Tibial artery (tissue), 4 donors: ENCODE data around the gene DEUP1.
"Not testable (repeated sequence)": the region's sequence is repeated elsewhere in the genome, so short reads cannot be mapped to it uniquely, and the experiment has no call there.

Experiments used
- DNase-seq, 2 donors: peaks; one replicate each; pipeline ENCODE4 v3.0.0-alpha.2; 2019
- H3K27ac ChIP-seq, 2 donors: fragments of 200-600 bp; sonication (generic) in 1 of 2; 1 replicate in 1 of 2; 2 replicates in 1 of 2; pipeline ENCODE4 v1.5.1; 2018 to 2019; ENCODE audit warnings: mild to moderate bottlenecking in 1 of 2
- H3K27me3 ChIP-seq, 2 donors: fragments of 200-600 bp; sonication (generic) in 1 of 2; one replicate each; pipeline versions ENCODE4 v1.5.1 to v1.6.0; 2016 to 2019
- H3K36me3 ChIP-seq, 3 donors: fragments of 200-600 bp; sonication (generic) in 2 of 3; one replicate each; pipeline ENCODE4 v1.5.1; 2016 to 2019; ENCODE audit warnings: mild to moderate bottlenecking in 2 of 3
- H3K4me1 ChIP-seq, 4 donors: fragments of 200-600 bp; sonication (generic) in 2 of 4; 1 replicate in 3 of 4; 2 replicates in 1 of 4; pipeline ENCODE4 v1.5.1; 2016 to 2019
- H3K4me3 ChIP-seq, 2 donors: fragments of 200-600 bp; sonication (generic) in 1 of 2; 1 replicate in 1 of 2; 2 replicates in 1 of 2; pipeline ENCODE4 v1.5.1; 2018 to 2019; ENCODE audit warnings: mild to moderate bottlenecking in 2 of 2
- H3K9me3 ChIP-seq, 3 donors: fragments of 200-600 bp; sonication (generic) in 1 of 3; one replicate each; pipeline ENCODE4 v1.5.1; 2016 to 2019
- CTCF ChIP-seq, 2 experiments: fragments of 200-600 bp in 1 of 2; fragments of 450-650 bp in 1 of 2; IDR thresholded peaks; one replicate each; pipeline ENCODE4 v1.5.1; 2017 to 2019; ENCODE audit warnings: antibody characterized with exemption in 2 of 2, mild to moderate bottlenecking in 1 of 2, moderate library complexity in 1 of 2
- intact Hi-C: fragments of 100-400 bp; cut with DNase I; formaldehyde crosslinking; loops from one replicate; pipeline ENCODE4 v1.15.0; 2023; ENCODE audit warnings: low total_unique reads

The DEUP1 gene

DNA sequence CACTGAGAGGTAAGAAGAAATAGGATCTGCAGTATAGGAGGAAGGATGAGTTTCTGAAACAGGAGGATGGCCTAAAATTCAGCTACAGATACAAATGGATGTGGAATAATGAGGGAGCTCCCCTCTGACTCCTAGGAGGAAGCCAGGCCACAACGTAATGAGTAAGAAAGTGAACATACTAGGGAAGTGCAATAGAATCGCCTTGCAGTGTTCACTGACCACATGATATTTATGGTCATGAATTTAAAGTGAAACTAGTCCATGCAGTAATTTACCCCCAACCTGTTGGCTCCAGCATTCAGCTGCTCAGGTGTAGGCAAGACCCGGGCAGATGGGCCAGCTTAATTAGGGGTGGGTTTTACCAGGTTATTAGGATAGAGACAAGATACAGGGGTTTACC is 101.7 kb downstream of the DEUP1 start:
- Histone ChIP-seq H3K4me3 (no peak overlapping the region), H3K27me3 (no peaks in the 10 kb centered on the region), H3K27ac (no peak overlapping the region), H3K36me3 (no peaks in the 10 kb centered on the region), H3K9me3 (no peaks in the 10 kb centered on the region), H3K4me1 (no peaks in the 10 kb centered on the region)
- no peak for DNase-seq
- no peak for TF ChIP-seq CTCF (IDR thresholded peaks at IDR 0.05)
- intact Hi-C loops: no loop called here

GRCh38 chr11:93443232-93443631 is 112.7 kb downstream of the DEUP1 start:
- not testable (repeated sequence) for H3K27me3 ChIP-seq

DNA sequence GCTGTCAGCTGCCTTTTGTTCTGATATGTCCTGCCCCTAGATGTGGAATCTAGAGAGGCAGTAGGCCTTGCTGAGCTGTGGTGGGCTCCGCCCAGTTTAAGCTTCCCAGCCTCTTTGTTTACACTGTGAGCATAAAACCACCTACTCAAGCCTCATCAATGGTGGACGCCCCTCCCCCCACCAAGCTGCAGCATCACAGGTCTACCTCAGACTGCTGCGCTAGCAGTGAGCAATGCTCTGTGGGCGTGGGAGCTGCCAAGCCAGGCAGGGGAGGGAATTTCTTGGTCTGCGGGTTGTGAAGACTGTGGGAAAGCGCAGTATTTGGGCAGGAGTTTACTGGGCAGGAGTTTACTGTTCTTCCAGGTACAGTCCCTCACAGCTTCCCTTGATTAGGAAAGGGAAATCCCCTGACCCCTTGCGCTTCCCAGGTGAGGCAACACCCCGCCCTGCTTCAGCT is 114.1 kb downstream of the DEUP1 start:
- Histone ChIP-seq H3K27ac (no peak overlapping the region), H3K9me3 (no peaks in the 10 kb centered on the region), H3K4me3 (no peak overlapping the region), H3K27me3 (no peaks in the 10 kb centered on the region), H3K4me1 (no peaks in the 10 kb centered on the region), H3K36me3 (no peaks in the 10 kb centered on the region)
- no peak for DNase-seq
- intact Hi-C loops: no loop called here
- TF ChIP-seq CTCF (IDR thresholded peaks at IDR 0.05): no peak

More at GRCh38 chr11:93443232-93443631, 112.7 kb downstream of the DEUP1 start:
- H3K36me3 ChIP-seq, DNase-seq, H3K9me3 ChIP-seq, H3K4me3 ChIP-seq, H3K4me1 ChIP-seq, intact Hi-C loops, H3K27ac ChIP-seq: not testable (repeated sequence)

GRCh38 chr11:93458286-93458685 is 127.7 kb downstream of the DEUP1 start:
- no peak for DNase-seq

DNA sequence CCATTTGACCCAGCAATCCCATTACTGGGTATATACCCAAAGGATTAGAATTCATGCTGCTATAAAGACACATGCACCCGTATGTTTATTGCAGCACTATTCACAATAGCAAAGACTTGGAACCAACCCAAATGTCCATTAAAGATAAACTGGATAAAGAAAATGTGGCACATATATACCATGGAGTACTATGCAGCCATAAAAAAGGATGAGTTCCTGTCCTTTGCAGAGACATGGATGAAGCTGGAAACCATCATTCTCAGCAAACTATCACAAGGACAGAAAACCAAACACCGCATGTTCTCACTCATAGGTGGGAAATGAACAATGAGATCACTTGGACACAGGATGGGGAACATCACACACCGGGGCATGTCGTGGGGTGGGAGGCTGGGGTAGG is 133.1 kb downstream of the DEUP1 start:
- DNase-seq, intact Hi-C loops, H3K9me3 ChIP-seq, H3K4me1 ChIP-seq, H3K36me3 ChIP-seq, H3K27me3 ChIP-seq, H3K4me3 ChIP-seq, H3K27ac ChIP-seq: not testable (repeated sequence)

More at GRCh38 chr11:93458286-93458685, 127.7 kb downstream of the DEUP1 start:
- H3K9me3 ChIP-seq: no peaks in the 10 kb centered on the region
- no peaks in the 10 kb centered on the region for H3K27me3 ChIP-seq
- H3K4me3 ChIP-seq: no peak overlapping the region
- H3K36me3 ChIP-seq: no peaks in the 10 kb centered on the region
- no peak for TF ChIP-seq CTCF (IDR thresholded peaks at IDR 0.05)
- intact Hi-C loops: no loop called here
- no peak overlapping the region for H3K27ac ChIP-seq
- no peaks in the 10 kb centered on the region for H3K4me1 ChIP-seq

GRCh38 chr11:93464927-93465540 is 134.5 kb downstream of the DEUP1 start:
- Histone ChIP-seq H3K9me3 (no peaks in the 10 kb centered on the region), H3K36me3 (no peaks in the 10 kb centered on the region), H3K4me1 (no peaks in the 10 kb centered on the region), H3K27me3 (no peaks in the 10 kb centered on the region), H3K27ac (no peak overlapping the region), H3K4me3 (no peak overlapping the region)
- no peak for DNase-seq
- no peak for TF ChIP-seq CTCF (IDR thresholded peaks at IDR 0.05)
- intact Hi-C loops: no loop called here

DNA sequence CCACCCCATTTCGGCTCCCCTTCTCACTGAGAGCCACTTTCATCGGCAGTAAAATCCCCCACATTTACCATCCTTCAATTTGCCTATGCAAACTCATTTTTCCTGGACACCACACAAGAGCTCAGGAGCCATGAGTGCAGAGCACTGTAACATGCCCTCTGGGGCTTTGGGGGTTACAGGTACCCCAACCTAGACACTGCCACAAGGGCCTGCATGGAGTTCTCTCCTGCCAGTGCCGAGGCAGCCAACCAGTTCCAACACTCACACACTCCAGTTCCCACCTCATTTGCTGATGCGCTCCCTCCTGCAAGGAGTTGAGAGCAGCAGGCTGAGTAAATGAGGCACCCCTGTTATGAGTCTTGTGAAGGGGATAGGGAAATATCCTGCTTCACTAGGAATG is 136.5 kb downstream of the DEUP1 start:
- no peak overlapping the region for H3K4me3 ChIP-seq
- no peak for DNase-seq
- no peaks in the 10 kb centered on the region for H3K4me1 ChIP-seq
- intact Hi-C loops: no loop called here
- H3K9me3 ChIP-seq: no peaks in the 10 kb centered on the region
- TF ChIP-seq CTCF (IDR thresholded peaks at IDR 0.05): no peak
- H3K27me3 ChIP-seq: no peaks in the 10 kb centered on the region
- H3K27ac ChIP-seq: no peak overlapping the region
- H3K36me3 ChIP-seq: no peaks in the 10 kb centered on the region
